ENCODE data around the gene SEC24C.

Gene SEC24C

GRCh38 chr10:73762915-73763314 lies 18.7 kb downstream of the SEC24C start:
- H3K9me2 ChIP-seq (replicated peaks; ENCODE audit: insufficient read depth, low read length): no peaks in the 10 kb centered on the region
- no peaks in the 10 kb centered on the region for H3K9me3 ChIP-seq (ENCODE audit: insufficient read depth, low read length)
- no peaks in the 10 kb centered on the region for H3F3A ChIP-seq (ENCODE audit: insufficient read depth)
- no peak overlapping the region for H3K4me2 ChIP-seq (ENCODE audit: low read depth, low read length, poor library complexity, severe bottlenecking)
- H4K20me1 ChIP-seq (ENCODE audit: low read depth, low read length): no peaks in the 10 kb centered on the region
- H3K27me3 ChIP-seq (ENCODE audit: low read length): no peaks in the 10 kb centered on the region
- H3K79me2 ChIP-seq (ENCODE audit: insufficient read depth, low read length): no peaks in the 10 kb centered on the region
- no peak overlapping the region for H2AFZ ChIP-seq (ENCODE audit: low read depth, low read length, severe bottlenecking)
- H3K36me3 ChIP-seq (ENCODE audit: low read length): no peaks in the 10 kb centered on the region
- H3K27ac ChIP-seq (ENCODE audit: low read depth, low read length): no peak overlapping the region
- H3K9ac ChIP-seq (ENCODE audit: low read length): no peak overlapping the region
- no peak for TF ChIP-seq EZH2phosphoT487 (conservative IDR thresholded peaks at IDR 0.05; ENCODE audit: low read length)
- no peak for TF ChIP-seq CTCF (IDR thresholded peaks at IDR 0.05; ENCODE audit: insufficient read depth, low read length, poor library complexity, severe bottlenecking)
- H3K4me3 ChIP-seq (ENCODE audit: insufficient read depth, low read length, poor library complexity, severe bottlenecking): no peak overlapping the region

GRCh38 chr10:73763343-73763742 lies 19.2 kb downstream of the SEC24C start:
- no peaks in the 10 kb centered on the region for H3K79me2 ChIP-seq (ENCODE audit: insufficient read depth, low read length)
- no peak overlapping the region for H3K9ac ChIP-seq (ENCODE audit: low read length)
- no peaks in the 10 kb centered on the region for H3K9me3 ChIP-seq (ENCODE audit: insufficient read depth, low read length)
- H3K27ac ChIP-seq (ENCODE audit: low read depth, low read length): no peak overlapping the region
- no peaks in the 10 kb centered on the region for H4K20me1 ChIP-seq (ENCODE audit: low read depth, low read length)
- no peak overlapping the region for H2AFZ ChIP-seq (ENCODE audit: low read depth, low read length, severe bottlenecking)
- H3K9me2 ChIP-seq (replicated peaks; ENCODE audit: insufficient read depth, low read length): no peaks in the 10 kb centered on the region
- H3K36me3 ChIP-seq (ENCODE audit: low read length): no peaks in the 10 kb centered on the region
- H3K27me3 ChIP-seq (ENCODE audit: low read length): no peaks in the 10 kb centered on the region
- H3K4me2 ChIP-seq (ENCODE audit: low read depth, low read length, poor library complexity, severe bottlenecking): no peak overlapping the region
- H3K4me3 ChIP-seq (ENCODE audit: insufficient read depth, low read length, poor library complexity, severe bottlenecking): no peak overlapping the region
- H3F3A ChIP-seq (ENCODE audit: insufficient read depth): no peaks in the 10 kb centered on the region
- TF ChIP-seq EZH2phosphoT487 (conservative IDR thresholded peaks at IDR 0.05; ENCODE audit: low read length): no peak
- TF ChIP-seq CTCF (IDR thresholded peaks at IDR 0.05; ENCODE audit: insufficient read depth, low read length, poor library complexity, severe bottlenecking): no peak

- no peak overlapping the region for H2AFZ ChIP-seq (ENCODE audit: low read depth, low read length, severe bottlenecking)
- no peak overlapping the region for H3K4me2 ChIP-seq (ENCODE audit: low read depth, low read length, poor library complexity, severe bottlenecking)
- no peak overlapping the region for H3K4me3 ChIP-seq (ENCODE audit: insufficient read depth, low read length, poor library complexity, severe bottlenecking)
- no peaks in the 10 kb centered on the region for H4K20me1 ChIP-seq (ENCODE audit: low read depth, low read length)
- H3K27me3 ChIP-seq (ENCODE audit: low read length): no peaks in the 10 kb centered on the region
- no peaks in the 10 kb centered on the region for H3K79me2 ChIP-seq (ENCODE audit: insufficient read depth, low read length)
- TF ChIP-seq CTCF (IDR thresholded peaks at IDR 0.05; ENCODE audit: insufficient read depth, low read length, poor library complexity, severe bottlenecking) (no peak), EZH2phosphoT487 (conservative IDR thresholded peaks at IDR 0.05; ENCODE audit: low read length) (no peak)
- no peaks in the 10 kb centered on the region for H3K9me2 ChIP-seq (replicated peaks; ENCODE audit: insufficient read depth, low read length)
- no peaks in the 10 kb centered on the region for H3K36me3 ChIP-seq (ENCODE audit: low read length)
- no peak overlapping the region for H3K27ac ChIP-seq (ENCODE audit: low read depth, low read length)
- H3K9ac ChIP-seq (ENCODE audit: low read length): no peak overlapping the region
- H3F3A ChIP-seq (ENCODE audit: insufficient read depth): peaks cover 4% of the 10 kb centered on the region; the same call in 1 of the 2 replicates
- no peaks in the 10 kb centered on the region for H3K9me3 ChIP-seq (ENCODE audit: insufficient read depth, low read length)
These were observed 20.9 kb downstream of the SEC24C start for GRCh38 chr10:73765066-73765465.

Measured in SU-DHL-6 (cell line).